Measurements from ENCODE around the gene DOCK2. TPM values are rescaled to one million over a fixed set of nuclear protein-coding genes. Genes with fewer than 3 reads are reported as not detected.

Gene DOCK2
- total RNA-seq, 1 donor from 2014 or later = 4.2 TPM

GRCh38 chr5:169716287-169716686, 79.2 kb downstream of the DOCK2 start:
- H3K36me3 ChIP-seq = no peaks in the 10 kb centered on the region
- intact Hi-C loops (cut with micrococcal nuclease) = no loop called here
- H3K27ac ChIP-seq (replicated peaks) = no peak overlapping the region
- peaks cover 6% of the 10 kb centered on the region for H3K27me3 ChIP-seq (ENCODE audit: low read depth)
- no peak for TF ChIP-seq CTCF (IDR thresholded peaks at IDR 0.05; ENCODE audit: borderline replicate concordance)
- H3K4me3 ChIP-seq = no peak overlapping the region
- H3K4me1 ChIP-seq = no peaks in the 10 kb centered on the region
- no peak for DNase-seq
- no peaks in the 10 kb centered on the region for H3K9me3 ChIP-seq (replicated peaks)

GRCh38 chr5:169717288-169717687, 80.2 kb downstream of the DOCK2 start:
- Histone ChIP-seq H3K4me3 (no peak overlapping the region), H3K27ac (replicated peaks) (no peak overlapping the region), H3K27me3 (ENCODE audit: low read depth) (peaks cover 11% of the 10 kb centered on the region), H3K36me3 (no peaks in the 10 kb centered on the region), H3K9me3 (replicated peaks) (no peaks in the 10 kb centered on the region), H3K4me1 (no peaks in the 10 kb centered on the region)
- no peak for TF ChIP-seq CTCF (IDR thresholded peaks at IDR 0.05; ENCODE audit: borderline replicate concordance)
- no peak for DNase-seq
- intact Hi-C loops (cut with micrococcal nuclease) = no loop called here

- H3K27me3 ChIP-seq (ENCODE audit: low read depth) = peaks cover 11% of the 10 kb centered on the region
- no peaks in the 10 kb centered on the region for H3K36me3 ChIP-seq
- H3K9me3 ChIP-seq (replicated peaks) = no peaks in the 10 kb centered on the region
- H3K4me3 ChIP-seq = no peak overlapping the region
- no peak overlapping the region for H3K27ac ChIP-seq (replicated peaks)
- no peak for DNase-seq
- intact Hi-C loops (cut with micrococcal nuclease) = no loop called here
- TF ChIP-seq CTCF (IDR thresholded peaks at IDR 0.05; ENCODE audit: borderline replicate concordance) = no peak
- H3K4me1 ChIP-seq = no peaks in the 10 kb centered on the region
These were observed 82.6 kb downstream of the DOCK2 start for GRCh38 chr5:169719360-169720314.

- no peaks in the 10 kb centered on the region for H3K36me3 ChIP-seq
- H3K4me1 ChIP-seq = no peaks in the 10 kb centered on the region
- H3K4me3 ChIP-seq = no peak overlapping the region
- intact Hi-C loops (cut with micrococcal nuclease) = no loop called here
- TF ChIP-seq CTCF (IDR thresholded peaks at IDR 0.05; ENCODE audit: borderline replicate concordance) = no peak
- H3K27ac ChIP-seq (replicated peaks) = no peak overlapping the region
- H3K9me3 ChIP-seq (replicated peaks) = no peaks in the 10 kb centered on the region
- peaks cover 14% of the 10 kb centered on the region for H3K27me3 ChIP-seq (ENCODE audit: low read depth)
- no peak for DNase-seq
These were observed 84.7 kb downstream of the DOCK2 start for GRCh38 chr5:169721771-169722170.

GRCh38 chr5:169723103-169723831, 86.2 kb downstream of the DOCK2 start:
- TF ChIP-seq CTCF (IDR thresholded peaks at IDR 0.05; ENCODE audit: borderline replicate concordance) = no peak
- H3K9me3 ChIP-seq (replicated peaks) = no peaks in the 10 kb centered on the region
- no peak overlapping the region for H3K27ac ChIP-seq (replicated peaks)
- intact Hi-C loops (cut with micrococcal nuclease) = no loop called here
- H3K4me1 ChIP-seq = no peaks in the 10 kb centered on the region
- DNase-seq = no peak
- H3K4me3 ChIP-seq = no peak overlapping the region
- H3K27me3 ChIP-seq (ENCODE audit: low read depth) = peaks cover 17% of the 10 kb centered on the region
- no peaks in the 10 kb centered on the region for H3K36me3 ChIP-seq

All from left ventricle myocardium inferior (tissue), 1 donor.